ENCODE results near the gene DIRAS1. TPM values are rescaled to one million over a fixed set of nuclear protein-coding genes. Genes with fewer than 3 reads are reported as not detected.

DIRAS1 gene
- total and polyA plus RNA-seq, 2 of the 4 experiments (the other 2 are of a cell fraction), result 1.4 to 10.3 TPM

- peaks cover 6% of the 10 kb centered on the region for H3K4me1 ChIP-seq (ENCODE audit: control insufficient read depth, insufficient read depth, low read length)
Measured at GRCh38 chr19:2716275-2716650, 4.9 kb downstream of the DIRAS1 start.

More at GRCh38 chr19:2716275-2716650, 4.9 kb downstream of the DIRAS1 start:
- Histone ChIP-seq H3K4me3 (ENCODE audit: insufficient read depth, low read depth, low read length) (no peak overlapping the region), H3K4ac (ENCODE audit: low read depth, low read length) (no peak overlapping the region), H3K23ac (ENCODE audit: low read depth, low read length) (no peak overlapping the region), H3K27me3 (ENCODE audit: control insufficient read depth, insufficient read depth, low read length) (no peaks in the 10 kb centered on the region; the same call in 1 of the 2 replicates), H3K9ac (ENCODE audit: low read depth, low read length) (no peak overlapping the region), H3K4me2 (ENCODE audit: low read depth, low read length) (no peak overlapping the region), H2BK120ac (ENCODE audit: low read depth, low read length) (no peak overlapping the region), H3K56ac (ENCODE audit: extremely low read depth, insufficient read depth, low read length) (no peak overlapping the region), H3K27ac (ENCODE audit: insufficient read depth, low read length) (no peak overlapping the region), H2BK15ac (ENCODE audit: low read depth, low read length) (no peak overlapping the region), H3K36me3 (ENCODE audit: control insufficient read depth, insufficient read depth, low read length) (peaks cover 4% of the 10 kb centered on the region; the same call in 1 of the 2 replicates), H3K9me1 (ENCODE audit: insufficient read depth, low read length) (peaks cover 9% of the 10 kb centered on the region; the same call in 1 of the 2 replicates), H2BK5ac (ENCODE audit: low read depth, low read length, poor library complexity, severe bottlenecking) (no peak overlapping the region), H4K8ac (ENCODE audit: low read depth in 2 of 2, low read length in 2 of 2) (no peak overlapping the region), H4K91ac (ENCODE audit: insufficient read depth, low read depth, low read length) (no peak overlapping the region), H4K5ac (ENCODE audit: low read depth, low read length) (no peak overlapping the region), H3K79me1 (ENCODE audit: low read depth in 1 of 2, low read length in 2 of 2) (peaks cover 0 to 4% of the 10 kb centered on the region in 2 experiments; a peak in 2 of 4 replicates), H3K9me3 (ENCODE audit: control insufficient read depth, insufficient read depth, low read length) (peaks cover 9% of the 10 kb centered on the region), H2BK20ac (ENCODE audit: low read depth, low read length) (no peak overlapping the region), H2AFZ (replicated peaks; ENCODE audit: low read length, poor library complexity) (no peak overlapping the region), H4K20me1 (ENCODE audit: insufficient read depth, low read length) (no peaks in the 10 kb centered on the region; the same call in none of the 2 replicates), H3K18ac (ENCODE audit: low read depth, low read length) (no peak overlapping the region), H2AK5ac (ENCODE audit: low read depth, low read length) (no peak overlapping the region), H2AK9ac (replicated peaks; ENCODE audit: low read depth, low read length, poor library complexity) (no peak overlapping the region), H3K14ac (replicated peaks; ENCODE audit: low read depth, low read length) (no peak overlapping the region)
- 89% methylated on average over 11 of the region's 19 CpGs; no CpG with 5 or more reads in 1 of the 2 experiments for WGBS, 2 experiments (ENCODE audit: extremely low coverage in 2 of 2, insufficient read length in 1 of 2)
- ChIA-PET POLR2A (ENCODE audit: unreplicated experiment) (no interaction called here), CTCF (no interaction called here)
- dilution Hi-C loops (cut with HindIII; ENCODE audit: low sequenced_read_pairs, unreplicated experiment), result no loop called here
- ATAC-seq (ENCODE audit: low read depth) (no peak), DNase-seq (no peak)
- BruUV-seq (replicated peaks), result no TSS peak
- in situ Hi-C loops (cut with MboI; ENCODE audit: low sequenced_read_pairs), result no loop called here
- intact Hi-C loops (cut with micrococcal nuclease), result no loop called here
- TF ChIP-seq RCOR1 (IDR thresholded peaks at IDR 0.05; ENCODE audit: insufficient replicate concordance, low read length) (no peak), RAD21 (IDR thresholded peaks at IDR 0.05; ENCODE audit: low read length) (no peak), USF2 (IDR thresholded peaks at IDR 0.05; ENCODE audit: low read depth, low read length) (no peak), FOS (IDR thresholded peaks at IDR 0.05; ENCODE audit: low read depth, low read length) (no peak), MXI1 (IDR thresholded peaks at IDR 0.05; ENCODE audit: borderline replicate concordance, low read depth, low read length) (no peak)
- TF ChIP-seq, protein P1, sequence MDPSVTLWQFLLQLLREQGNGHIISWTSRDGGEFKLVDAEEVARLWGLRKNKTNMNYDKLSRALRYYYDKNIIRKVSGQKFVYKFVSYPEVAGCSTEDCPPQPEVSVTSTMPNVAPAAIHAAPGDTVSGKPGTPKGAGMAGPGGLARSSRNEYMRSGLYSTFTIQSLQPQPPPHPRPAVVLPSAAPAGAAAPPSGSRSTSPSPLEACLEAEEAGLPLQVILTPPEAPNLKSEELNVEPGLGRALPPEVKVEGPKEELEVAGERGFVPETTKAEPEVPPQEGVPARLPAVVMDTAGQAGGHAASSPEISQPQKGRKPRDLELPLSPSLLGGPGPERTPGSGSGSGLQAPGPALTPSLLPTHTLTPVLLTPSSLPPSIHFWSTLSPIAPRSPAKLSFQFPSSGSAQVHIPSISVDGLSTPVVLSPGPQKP (IDR thresholded peaks at IDR 0.05; ENCODE audit: borderline replicate concordance, low read depth, low read length), result no peak
